ENCODE results near the gene AZGP1.
"Not testable (repeated sequence)": the region's sequence is repeated elsewhere in the genome, so short reads cannot be mapped to it uniquely, and the experiment has no call there.

Gene AZGP1

DNA sequence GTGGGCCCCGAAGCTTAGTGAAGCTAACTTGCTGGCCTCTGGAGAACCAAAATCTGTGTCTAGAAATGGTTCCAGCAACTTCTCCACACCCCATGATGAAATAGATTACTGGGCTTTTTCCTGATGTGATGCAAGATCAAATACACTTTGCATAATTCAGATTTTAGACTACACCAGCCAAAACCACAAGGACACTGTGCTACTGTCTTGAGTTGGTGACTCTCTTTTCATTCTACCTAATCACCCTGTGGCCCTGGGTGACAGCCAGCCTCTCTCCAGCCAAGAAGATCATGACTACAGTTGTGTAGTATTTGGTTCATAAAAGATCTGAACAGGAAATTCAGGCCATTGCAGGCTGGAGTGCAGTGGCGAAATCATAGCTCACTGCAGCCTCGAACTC, 22.2 kb downstream of the AZGP1 start:
- TF ChIP-seq, protein P1, sequence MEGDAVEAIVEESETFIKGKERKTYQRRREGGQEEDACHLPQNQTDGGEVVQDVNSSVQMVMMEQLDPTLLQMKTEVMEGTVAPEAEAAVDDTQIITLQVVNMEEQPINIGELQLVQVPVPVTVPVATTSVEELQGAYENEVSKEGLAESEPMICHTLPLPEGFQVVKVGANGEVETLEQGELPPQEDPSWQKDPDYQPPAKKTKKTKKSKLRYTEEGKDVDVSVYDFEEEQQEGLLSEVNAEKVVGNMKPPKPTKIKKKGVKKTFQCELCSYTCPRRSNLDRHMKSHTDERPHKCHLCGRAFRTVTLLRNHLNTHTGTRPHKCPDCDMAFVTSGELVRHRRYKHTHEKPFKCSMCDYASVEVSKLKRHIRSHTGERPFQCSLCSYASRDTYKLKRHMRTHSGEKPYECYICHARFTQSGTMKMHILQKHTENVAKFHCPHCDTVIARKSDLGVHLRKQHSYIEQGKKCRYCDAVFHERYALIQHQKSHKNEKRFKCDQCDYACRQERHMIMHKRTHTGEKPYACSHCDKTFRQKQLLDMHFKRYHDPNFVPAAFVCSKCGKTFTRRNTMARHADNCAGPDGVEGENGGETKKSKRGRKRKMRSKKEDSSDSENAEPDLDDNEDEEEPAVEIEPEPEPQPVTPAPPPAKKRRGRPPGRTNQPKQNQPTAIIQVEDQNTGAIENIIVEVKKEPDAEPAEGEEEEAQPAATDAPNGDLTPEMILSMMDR (IDR thresholded peaks at IDR 0.05; ENCODE audit: low read length), result no peak
- TF ChIP-seq EZH2 (IDR thresholded peaks at IDR 0.05; ENCODE audit: borderline replicate concordance, low read length), result no peak
- Histone ChIP-seq H3K79me2 (ENCODE audit: insufficient read depth, low read length) (no peaks in the 10 kb centered on the region), H3K9me2 (ENCODE audit: low read depth, low read length) (no peaks in the 10 kb centered on the region), H3K9ac (ENCODE audit: low read length) (no peak overlapping the region), H3K27ac (ENCODE audit: low read depth, low read length, poor library complexity, severe bottlenecking) (no peak overlapping the region), H3K4me2 (ENCODE audit: low read length) (no peak overlapping the region), H3K36me3 (ENCODE audit: insufficient read depth, low read length) (no peaks in the 10 kb centered on the region), H3K4me3 (ENCODE audit: low read depth, low read length, poor library complexity, severe bottlenecking) (no peak overlapping the region), H4K20me1 (ENCODE audit: insufficient read depth, low read length) (no peaks in the 10 kb centered on the region), H3K9me3 (ENCODE audit: low read length) (peaks cover 9% of the 10 kb centered on the region), H2AFZ (ENCODE audit: low read length) (no peak overlapping the region), H3K4me1 (ENCODE audit: insufficient read depth, low read length, severe bottlenecking) (no peaks in the 10 kb centered on the region), H3F3A (ENCODE audit: insufficient read depth, low read length) (no peaks in the 10 kb centered on the region), H3K27me3 (ENCODE audit: insufficient read depth, low read length) (peaks cover 10% of the 10 kb centered on the region)

- H3K4me3 ChIP-seq (ENCODE audit: low read depth, low read length, poor library complexity, severe bottlenecking); H3K79me2 ChIP-seq (ENCODE audit: insufficient read depth, low read length); H3K4me1 ChIP-seq (ENCODE audit: insufficient read depth, low read length, severe bottlenecking); H3K27ac ChIP-seq (ENCODE audit: low read depth, low read length, poor library complexity, severe bottlenecking); H3K9me3 ChIP-seq (ENCODE audit: low read length); H3K36me3 ChIP-seq (ENCODE audit: insufficient read depth, low read length); H2AFZ ChIP-seq (ENCODE audit: low read length); H4K20me1 ChIP-seq (ENCODE audit: insufficient read depth, low read length); H3F3A ChIP-seq (ENCODE audit: insufficient read depth, low read length); H3K9ac ChIP-seq (ENCODE audit: low read length); H3K9me2 ChIP-seq (ENCODE audit: low read depth, low read length); H3K4me2 ChIP-seq (ENCODE audit: low read length): not testable (repeated sequence)
- peaks cover 10% of the 10 kb centered on the region for H3K27me3 ChIP-seq (ENCODE audit: insufficient read depth, low read length)
These were observed 23.2 kb downstream of the AZGP1 start for GRCh38 chr7:99952649-99953048.

DNA sequence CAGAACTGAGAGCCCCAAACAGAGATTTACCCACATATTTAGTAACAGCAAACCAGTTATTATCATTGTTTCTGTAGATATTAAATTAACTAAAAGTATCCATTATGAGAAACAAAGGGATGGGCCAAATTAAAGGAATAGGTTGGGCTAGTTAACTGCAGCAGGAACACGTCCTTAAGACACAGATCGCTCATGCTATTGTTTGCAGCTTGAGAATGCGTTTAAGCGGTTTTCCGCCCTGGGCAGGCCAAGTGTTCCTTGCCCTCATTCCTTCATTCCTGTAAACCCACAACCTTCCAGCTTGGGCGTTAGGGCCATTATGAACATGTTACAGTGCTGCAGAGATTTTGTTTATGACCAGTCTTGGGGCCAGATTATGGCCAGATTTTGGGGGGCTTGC, 25.0 kb downstream of the AZGP1 start:
- H2AFZ ChIP-seq (ENCODE audit: low read length); H3K79me2 ChIP-seq (ENCODE audit: insufficient read depth, low read length); H3K9me2 ChIP-seq (ENCODE audit: low read depth, low read length); H3K9ac ChIP-seq (ENCODE audit: low read length); H3K4me1 ChIP-seq (ENCODE audit: insufficient read depth, low read length, severe bottlenecking); H3K4me2 ChIP-seq (ENCODE audit: low read length); H3K4me3 ChIP-seq (ENCODE audit: low read depth, low read length, poor library complexity, severe bottlenecking); H3K27me3 ChIP-seq (ENCODE audit: insufficient read depth, low read length); H4K20me1 ChIP-seq (ENCODE audit: insufficient read depth, low read length); H3K36me3 ChIP-seq (ENCODE audit: insufficient read depth, low read length); H3K27ac ChIP-seq (ENCODE audit: low read depth, low read length, poor library complexity, severe bottlenecking); H3F3A ChIP-seq (ENCODE audit: insufficient read depth, low read length); H3K9me3 ChIP-seq (ENCODE audit: low read length): not testable (repeated sequence)

DNA sequence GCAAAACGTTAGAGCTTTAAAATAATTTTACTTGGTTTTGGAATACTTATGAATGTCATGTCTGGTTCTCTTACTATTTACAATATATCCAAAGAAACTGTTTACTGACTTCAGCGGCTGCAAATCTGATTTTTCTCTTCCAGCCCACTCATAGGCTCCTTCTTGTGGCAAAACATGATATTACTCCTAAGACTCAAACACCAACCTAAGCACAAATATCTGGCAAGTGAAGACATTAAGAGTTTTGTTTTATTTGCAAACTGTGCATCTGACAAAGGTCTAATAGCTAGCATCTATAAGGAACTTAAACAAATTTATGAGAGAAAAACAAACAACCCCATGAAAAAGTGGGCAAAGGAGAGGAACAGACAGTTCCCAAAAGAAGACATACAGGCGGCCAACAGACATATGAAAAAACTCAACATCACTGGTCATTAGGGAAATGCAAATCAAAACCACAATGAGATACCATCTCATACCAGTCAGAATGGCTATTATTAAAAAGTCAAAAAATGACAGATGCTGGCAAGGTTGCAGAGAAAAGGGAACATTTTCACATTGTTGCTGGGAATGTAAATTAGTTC, 26.1 kb downstream of the AZGP1 start:
- no peak for TF ChIP-seq EZH2 (IDR thresholded peaks at IDR 0.05; ENCODE audit: borderline replicate concordance, low read length)
- TF ChIP-seq, protein P1 (IDR thresholded peaks at IDR 0.05; ENCODE audit: low read length), result peak; percentile 55
- Histone ChIP-seq H3K27ac (ENCODE audit: low read depth, low read length, poor library complexity, severe bottlenecking) (no peak overlapping the region), H3K9me3 (ENCODE audit: low read length) (peaks cover 9% of the 10 kb centered on the region)

More for the DNA sequence above, 26.1 kb downstream of the AZGP1 start:
- no peaks in the 10 kb centered on the region; the same call in 1 of the 2 replicates for H3K27me3 ChIP-seq (ENCODE audit: insufficient read depth, low read length)
- no peaks in the 10 kb centered on the region for H3K9me2 ChIP-seq (ENCODE audit: low read depth, low read length)
- no peak overlapping the region for H3K9ac ChIP-seq (ENCODE audit: low read length)
- no peaks in the 10 kb centered on the region for H3K36me3 ChIP-seq (ENCODE audit: insufficient read depth, low read length)
- H2AFZ ChIP-seq (ENCODE audit: low read length), result no peak overlapping the region
- peaks cover under 1% of the 10 kb centered on the region for H3K4me1 ChIP-seq (ENCODE audit: insufficient read depth, low read length, severe bottlenecking)
- no peaks in the 10 kb centered on the region for H4K20me1 ChIP-seq (ENCODE audit: insufficient read depth, low read length)
- no peak overlapping the region for H3K4me3 ChIP-seq (ENCODE audit: low read depth, low read length, poor library complexity, severe bottlenecking)
- no peaks in the 10 kb centered on the region for H3K79me2 ChIP-seq (ENCODE audit: insufficient read depth, low read length)
- H3F3A ChIP-seq (ENCODE audit: insufficient read depth, low read length), result no peaks in the 10 kb centered on the region
- H3K4me2 ChIP-seq (ENCODE audit: low read length), result no peak overlapping the region
